ENCODE measurements around the gene ZBED5.
"Not testable (repeated sequence)": the region's sequence is repeated elsewhere in the genome, so short reads cannot be mapped to it uniquely, and the experiment has no call there.

The ZBED5 gene

GRCh38 chr11:10857709-10858438, at the start of gene ZBED5:
Gene ZBED5, minus strand, starts transcription at chr11:10858053. Its CDS starts 3,108 bp downstream, at chr11:10854945.
- peak; percentile 97 for DNase-seq (ENCODE audit: low spot score)

- DNase-seq (ENCODE audit: low spot score): no peak
These were observed 48.7 kb upstream of the ZBED5 start for GRCh38 chr11:10906521-10906920.

- DNase-seq (ENCODE audit: low spot score): no peak
These were observed 44.6 kb upstream of the ZBED5 start for GRCh38 chr11:10902301-10903063.

- DNase-seq (ENCODE audit: low spot score): no peak
These were observed 43.0 kb upstream of the ZBED5 start for GRCh38 chr11:10900681-10901415.

- no peak for DNase-seq (ENCODE audit: low spot score)
These were observed 41.4 kb upstream of the ZBED5 start for GRCh38 chr11:10899121-10899830.

GRCh38 chr11:10898763-10899025, 40.8 kb upstream of the ZBED5 start:
- no peak for DNase-seq (ENCODE audit: low spot score)

GRCh38 chr11:10898003-10898762, 40.3 kb upstream of the ZBED5 start:
- DNase-seq (ENCODE audit: low spot score): no peak

- no peak for DNase-seq (ENCODE audit: low spot score)
These were observed 39.3 kb upstream of the ZBED5 start for GRCh38 chr11:10897150-10897549.

- no peak for DNase-seq (ENCODE audit: low spot score)
These were observed 38.6 kb upstream of the ZBED5 start for GRCh38 chr11:10896493-10896892.

GRCh38 chr11:10895285-10895684, 37.4 kb upstream of the ZBED5 start:
- no peak for DNase-seq (ENCODE audit: low spot score)

- no peak for DNase-seq (ENCODE audit: low spot score)
These were observed 36.8 kb upstream of the ZBED5 start for GRCh38 chr11:10894666-10895065.

- no peak for DNase-seq (ENCODE audit: low spot score)
These were observed 35.9 kb upstream of the ZBED5 start for GRCh38 chr11:10893714-10894151.

- DNase-seq (ENCODE audit: low spot score): no peak
These were observed 34.4 kb upstream of the ZBED5 start for GRCh38 chr11:10892250-10892649.

GRCh38 chr11:10891151-10891720, 33.4 kb upstream of the ZBED5 start:
- no peak for DNase-seq (ENCODE audit: low spot score)

- DNase-seq (ENCODE audit: low spot score): not testable (repeated sequence)
These were observed 32.2 kb upstream of the ZBED5 start for GRCh38 chr11:10890083-10890482.

GRCh38 chr11:10887307-10887706, 29.5 kb upstream of the ZBED5 start:
- DNase-seq (ENCODE audit: low spot score): no peak

GRCh38 chr11:10886652-10887250, 28.9 kb upstream of the ZBED5 start:
- DNase-seq (ENCODE audit: low spot score): no peak

GRCh38 chr11:10885703-10886363, 28.0 kb upstream of the ZBED5 start:
- DNase-seq (ENCODE audit: low spot score): no peak

- DNase-seq (ENCODE audit: low spot score): not testable (repeated sequence)
These were observed 26.4 kb upstream of the ZBED5 start for GRCh38 chr11:10884292-10884691.

GRCh38 chr11:10881892-10882291, 24.0 kb upstream of the ZBED5 start:
- DNase-seq (ENCODE audit: low spot score): no peak
